ENCODE measurements around the gene PDZD4.
A peak's percentile ranks its signal among the peaks of the same experiment; 100 is the strongest.

PDZD4 gene, protein sequence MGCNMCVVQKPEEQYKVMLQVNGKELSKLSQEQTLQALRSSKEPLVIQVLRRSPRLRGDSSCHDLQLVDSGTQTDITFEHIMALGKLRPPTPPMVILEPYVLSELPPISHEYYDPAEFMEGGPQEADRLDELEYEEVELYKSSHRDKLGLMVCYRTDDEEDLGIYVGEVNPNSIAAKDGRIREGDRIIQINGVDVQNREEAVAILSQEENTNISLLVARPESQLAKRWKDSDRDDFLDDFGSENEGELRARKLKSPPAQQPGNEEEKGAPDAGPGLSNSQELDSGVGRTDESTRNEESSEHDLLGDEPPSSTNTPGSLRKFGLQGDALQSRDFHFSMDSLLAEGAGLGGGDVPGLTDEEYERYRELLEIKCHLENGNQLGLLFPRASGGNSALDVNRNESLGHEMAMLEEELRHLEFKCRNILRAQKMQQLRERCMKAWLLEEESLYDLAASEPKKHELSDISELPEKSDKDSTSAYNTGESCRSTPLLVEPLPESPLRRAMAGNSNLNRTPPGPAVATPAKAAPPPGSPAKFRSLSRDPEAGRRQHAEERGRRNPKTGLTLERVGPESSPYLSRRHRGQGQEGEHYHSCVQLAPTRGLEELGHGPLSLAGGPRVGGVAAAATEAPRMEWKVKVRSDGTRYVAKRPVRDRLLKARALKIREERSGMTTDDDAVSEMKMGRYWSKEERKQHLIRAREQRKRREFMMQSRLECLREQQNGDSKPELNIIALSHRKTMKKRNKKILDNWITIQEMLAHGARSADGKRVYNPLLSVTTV

DNA sequence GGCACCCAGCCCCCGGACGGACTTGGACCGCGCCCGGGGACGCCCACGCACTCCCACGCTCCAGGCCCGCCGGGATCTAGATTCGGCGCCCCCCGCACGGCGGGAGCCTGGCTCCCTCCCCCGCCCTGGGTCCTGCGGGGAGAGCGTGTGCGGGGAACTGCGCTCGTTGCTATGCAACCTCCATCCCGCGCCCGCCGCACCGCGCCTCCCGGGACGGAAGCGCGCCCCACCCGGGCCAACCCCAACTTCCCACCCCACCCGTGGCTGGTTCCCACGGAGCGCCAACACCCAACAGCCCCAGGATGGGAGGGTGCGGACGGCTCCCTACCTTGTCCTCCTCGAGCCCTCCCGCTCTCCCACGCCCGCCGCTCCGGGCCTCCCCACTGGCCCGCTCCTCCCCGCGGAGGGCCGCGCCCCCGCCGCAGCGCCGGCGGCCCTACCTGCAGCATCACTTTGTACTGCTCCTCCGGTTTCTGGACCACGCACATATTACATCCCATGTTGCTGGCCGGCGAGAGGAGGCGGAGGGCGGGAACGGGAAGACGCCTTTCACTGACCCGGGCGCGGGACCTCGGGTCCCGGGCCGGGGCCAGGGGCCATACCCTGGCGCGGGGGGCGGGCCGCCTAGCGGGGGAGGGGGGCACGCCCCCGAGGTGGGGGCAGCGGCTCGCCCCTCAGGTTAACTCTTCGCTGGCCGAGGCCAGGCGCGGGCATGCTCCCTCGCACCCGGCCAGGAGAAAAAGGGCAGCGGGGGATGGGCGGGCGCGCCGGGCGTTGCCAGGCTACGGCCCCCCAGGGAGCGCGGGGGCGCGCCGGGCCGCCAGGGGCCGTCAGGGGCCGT lies at the start of gene PDZD4:
TSS of gene PDZD4 (minus strand) at position 746 of the 841 bp plus-strand sequence. CDS start at position 500, 246 bp downstream.
- no peak for DNase-seq
- no peak for TF ChIP-seq POLR2A (IDR thresholded peaks at IDR 0.05; ENCODE audit: low read length)
- TF ChIP-seq GATA1 (IDR thresholded peaks at IDR 0.05; ENCODE audit: low read depth, low read length) = no peak

- DNase-seq = no peak
- TF ChIP-seq POLR2A (IDR thresholded peaks at IDR 0.05; ENCODE audit: low read length) (no peak), GATA1 (IDR thresholded peaks at IDR 0.05; ENCODE audit: low read depth, low read length) (no peak)
Observed at GRCh38 chrX:153879741-153880439, 49.5 kb upstream of the PDZD4 start.

- DNase-seq = no peak
- TF ChIP-seq GATA1 (IDR thresholded peaks at IDR 0.05; ENCODE audit: low read depth, low read length) = no peak
- no peak for TF ChIP-seq POLR2A (IDR thresholded peaks at IDR 0.05; ENCODE audit: low read length)
Observed at GRCh38 chrX:153878969-153879653, 48.8 kb upstream of the PDZD4 start.

DNA sequence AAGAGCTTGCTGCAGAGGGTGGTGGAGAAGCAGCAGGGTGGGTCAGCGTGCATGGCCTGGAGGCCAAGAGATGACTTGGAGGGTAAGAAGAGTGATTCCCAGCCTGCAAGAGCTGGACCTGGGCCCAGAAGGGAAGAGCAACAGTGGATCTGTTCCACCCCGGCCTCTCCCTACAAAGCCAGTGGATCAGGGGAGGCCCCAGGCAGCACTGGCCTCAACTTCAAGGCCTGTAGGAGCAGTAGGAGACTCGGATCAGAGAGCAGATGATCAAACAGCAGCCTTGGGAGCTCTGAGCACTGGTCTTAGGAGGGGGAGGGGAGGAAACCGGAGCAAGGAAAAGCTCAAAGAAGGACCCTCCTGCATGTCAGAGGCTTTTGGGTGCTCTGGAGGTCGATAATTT lies 48.0 kb upstream of the PDZD4 start:
- TF ChIP-seq POLR2A (IDR thresholded peaks at IDR 0.05; ENCODE audit: low read length) = no peak
- TF ChIP-seq GATA1 (IDR thresholded peaks at IDR 0.05; ENCODE audit: low read depth, low read length) = no peak
- DNase-seq = no peak

- DNase-seq = no peak
- no peak for TF ChIP-seq GATA1 (IDR thresholded peaks at IDR 0.05; ENCODE audit: low read depth, low read length)
- TF ChIP-seq POLR2A (IDR thresholded peaks at IDR 0.05; ENCODE audit: low read length) = no peak
Observed at GRCh38 chrX:153877571-153878261, 47.4 kb upstream of the PDZD4 start.

- DNase-seq = no peak
- TF ChIP-seq POLR2A (IDR thresholded peaks at IDR 0.05; ENCODE audit: low read length) (no peak), GATA1 (IDR thresholded peaks at IDR 0.05; ENCODE audit: low read depth, low read length) (no peak)
Observed at GRCh38 chrX:153876112-153876491, 45.8 kb upstream of the PDZD4 start.

DNA sequence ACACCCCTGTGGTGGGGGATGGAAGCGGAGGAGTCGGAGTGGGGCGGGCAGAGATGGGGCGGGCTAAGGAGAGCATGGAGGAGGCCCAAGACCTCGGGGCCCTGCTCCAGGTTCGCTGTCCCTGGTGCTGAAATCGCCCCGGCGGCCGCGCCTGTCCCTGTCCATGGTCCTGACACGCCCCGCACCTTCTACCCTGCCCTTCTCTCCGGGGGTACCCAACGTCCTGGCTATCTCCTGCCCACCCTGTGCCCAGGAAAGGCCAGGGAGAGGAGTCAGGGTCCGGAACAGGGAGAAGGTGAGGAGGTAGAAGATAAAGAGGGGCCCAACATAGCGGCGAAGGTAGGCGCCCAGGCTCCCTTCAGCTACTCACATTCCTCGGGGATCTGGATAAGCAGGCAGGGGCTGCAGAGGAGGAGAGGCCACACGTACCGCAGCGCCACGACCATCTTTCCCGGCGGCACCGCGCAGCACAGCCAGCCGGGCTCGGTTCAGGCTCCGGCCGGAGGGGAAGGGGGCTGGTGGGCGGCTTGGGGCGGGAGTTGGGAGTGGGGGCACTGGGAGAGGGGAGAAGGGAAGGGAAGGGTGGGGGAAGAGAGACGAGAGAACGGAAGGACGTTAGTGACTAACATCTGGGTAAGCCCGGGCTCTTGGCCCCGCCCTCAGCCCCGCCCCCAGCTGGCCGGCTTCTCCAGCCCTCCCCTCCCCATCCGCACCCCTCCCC lies 45.2 kb upstream of the PDZD4 start:
- TF ChIP-seq POLR2A (IDR thresholded peaks at IDR 0.05; ENCODE audit: low read length) = no peak
- no peak for TF ChIP-seq GATA1 (IDR thresholded peaks at IDR 0.05; ENCODE audit: low read depth, low read length)

GRCh38 chrX:153874366-153875125 lies 44.2 kb upstream of the PDZD4 start:
- DNase-seq = peak in 1 of 2 experiments; percentile 6
- TF ChIP-seq POLR2A (IDR thresholded peaks at IDR 0.05; ENCODE audit: low read length) = no peak
- no peak for TF ChIP-seq GATA1 (IDR thresholded peaks at IDR 0.05; ENCODE audit: low read depth, low read length)

More for the DNA sequence above, 45.2 kb upstream of the PDZD4 start:
- DNase-seq = peak; percentile 52 to 71

DNA sequence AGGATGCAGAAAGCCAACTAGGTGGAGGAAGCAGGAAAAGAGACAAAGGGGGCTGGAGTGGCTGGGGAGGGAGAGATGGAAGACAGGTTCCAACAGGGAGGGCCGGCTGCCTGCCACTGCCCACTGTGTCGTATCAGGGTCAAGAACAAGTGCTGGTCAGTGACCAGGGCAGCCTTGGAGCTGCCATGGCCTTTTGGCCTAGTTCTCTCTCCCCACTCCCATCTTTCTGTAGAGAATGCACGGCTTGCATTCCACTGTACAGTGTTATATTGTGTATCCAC lies 43.7 kb upstream of the PDZD4 start:
- TF ChIP-seq POLR2A (IDR thresholded peaks at IDR 0.05; ENCODE audit: low read length) (no peak), GATA1 (IDR thresholded peaks at IDR 0.05; ENCODE audit: low read depth, low read length) (no peak)
- DNase-seq = no peak

- DNase-seq = no peak
- no peak for TF ChIP-seq POLR2A (IDR thresholded peaks at IDR 0.05; ENCODE audit: low read length)
- no peak for TF ChIP-seq GATA1 (IDR thresholded peaks at IDR 0.05; ENCODE audit: low read depth, low read length)
Observed at GRCh38 chrX:153873282-153874084, 43.1 kb upstream of the PDZD4 start.

Data from erythroblast (primary cell).